ENCODE results near the gene ERBB3. TPM values are rescaled to one million over a fixed set of nuclear protein-coding genes. Genes with fewer than 3 reads are reported as not detected.
A peak's percentile ranks its signal among the peaks of the same experiment; 100 is the strongest.

Gene ERBB3
- total and polyA plus RNA-seq, 2 of the 4 experiments (the other 2 are of a cell fraction), result 1.4 to 2.2 TPM

GRCh38 chr12:56078427-56078826 lies 1.5 kb upstream of the ERBB3 start:
- no peak overlapping the region for H3K4me3 ChIP-seq (ENCODE audit: insufficient read depth, low read depth, low read length)
- DNase-seq (no peak), ATAC-seq (ENCODE audit: low read depth) (no peak)
- dilution Hi-C loops (cut with HindIII; ENCODE audit: low sequenced_read_pairs, unreplicated experiment), result no loop called here
- CTCF ChIA-PET, result interaction anchor here (1.3 kb wide), 1 partner anchor 38 kb away, joined by 4 read pairs; the partner anchor contains the start of gene RPL41
- TF ChIP-seq RFX5 (IDR thresholded peaks at IDR 0.05; ENCODE audit: low read depth, low read length) (no peak), CTCF (conservative IDR thresholded peaks at IDR 0.05; ENCODE audit: low read depth, low read length) (no peak), ELK1 (IDR thresholded peaks at IDR 0.05; ENCODE audit: borderline replicate concordance, low read depth, low read length) (no peak), RCOR1 (IDR thresholded peaks at IDR 0.05; ENCODE audit: insufficient replicate concordance, low read length) (no peak), MXI1 (IDR thresholded peaks at IDR 0.05; ENCODE audit: borderline replicate concordance, low read depth, low read length) (no peak), FOS (IDR thresholded peaks at IDR 0.05; ENCODE audit: low read depth, low read length) (no peak), CEBPB (IDR thresholded peaks at IDR 0.05; ENCODE audit: low read depth, low read length) (no peak), CHD1 (IDR thresholded peaks at IDR 0.05; ENCODE audit: low read depth, low read length) (no peak), POLR2A (IDR thresholded peaks at IDR 0.05; ENCODE audit: low read depth, low read length) (no peak), SMC3 (IDR thresholded peaks at IDR 0.05; ENCODE audit: low read depth, low read length) (no peak)
- no peak overlapping the region for H3K18ac ChIP-seq (ENCODE audit: low read depth, low read length)
- H3K27ac ChIP-seq (ENCODE audit: insufficient read depth, low read length), result no peak overlapping the region
- no peak overlapping the region for H3K23ac ChIP-seq (ENCODE audit: low read depth, low read length)
- no CpG with 5 or more reads among the region's 1 CpG for WGBS, 2 experiments (ENCODE audit: extremely low coverage in 2 of 2, insufficient read length in 1 of 2)
- H4K91ac ChIP-seq (ENCODE audit: insufficient read depth, low read depth, low read length), result no peak overlapping the region
- H3K9me3 ChIP-seq (ENCODE audit: control insufficient read depth, insufficient read depth, low read length), result no peaks in the 10 kb centered on the region
- H3K9ac ChIP-seq (ENCODE audit: low read depth, low read length), result no peak overlapping the region
- H2BK15ac ChIP-seq (ENCODE audit: low read depth, low read length), result no peak overlapping the region
- no peaks in the 10 kb centered on the region for H3K36me3 ChIP-seq (ENCODE audit: control insufficient read depth, insufficient read depth, low read length)
- H3K14ac ChIP-seq (replicated peaks; ENCODE audit: low read depth, low read length), result no peak overlapping the region
- no peaks in the 10 kb centered on the region; the same call in 1 of the 2 replicates for H4K20me1 ChIP-seq (ENCODE audit: insufficient read depth, low read length)
- peak overlapping the region in 1 of 2 experiments; percentile 49; a peak in 1 of 4 replicates for H4K8ac ChIP-seq (ENCODE audit: low read depth in 2 of 2, low read length in 2 of 2)
- no peak overlapping the region for H3K4ac ChIP-seq (ENCODE audit: low read depth, low read length)
- H2BK5ac ChIP-seq (ENCODE audit: low read depth, low read length, poor library complexity, severe bottlenecking), result no peak overlapping the region
- intact Hi-C loops (cut with micrococcal nuclease), result loop anchor here (2.0 kb wide), 1 partner anchor 32 kb away; no protein-coding TSS in a partner anchor
- peaks cover 4% of the 10 kb centered on the region; the same call in 1 of the 2 replicates for H3K4me1 ChIP-seq (ENCODE audit: control insufficient read depth, insufficient read depth, low read length)
- H2AK9ac ChIP-seq (replicated peaks; ENCODE audit: low read depth, low read length, poor library complexity), result no peak overlapping the region
- H3K56ac ChIP-seq (ENCODE audit: extremely low read depth, insufficient read depth, low read length), result no peak overlapping the region
- H4K5ac ChIP-seq (ENCODE audit: low read depth, low read length), result no peak overlapping the region
- H2BK20ac ChIP-seq (ENCODE audit: low read depth, low read length), result no peak overlapping the region
- H3K4me2 ChIP-seq (ENCODE audit: low read depth, low read length), result no peak overlapping the region
- no TSS peak for BruUV-seq (replicated peaks)
- in situ Hi-C loops (cut with MboI; ENCODE audit: low sequenced_read_pairs), result no loop called here
- 0 out of 2 replicates have a peak, but pooled peaks cover 3% of the 10 kb centered on the region for H3K9me1 ChIP-seq (ENCODE audit: insufficient read depth, low read length)
- POLR2A ChIA-PET (ENCODE audit: unreplicated experiment), result interaction anchor here (0.6 kb wide), 1 partner anchor 82 kb away, joined by 8 read pairs; no protein-coding TSS in a partner anchor
- no peaks in the 10 kb centered on the region for H3K79me1 ChIP-seq (ENCODE audit: low read depth in 1 of 2, low read length in 2 of 2)
- H2AFZ ChIP-seq (replicated peaks; ENCODE audit: low read length, poor library complexity), result peak overlapping the region; percentile 100
- no peak overlapping the region for H2BK120ac ChIP-seq (ENCODE audit: low read depth, low read length)
- no peak overlapping the region for H2AK5ac ChIP-seq (ENCODE audit: low read depth, low read length)
- H3K27me3 ChIP-seq (ENCODE audit: control insufficient read depth, insufficient read depth, low read length), result peaks cover 31% of the 10 kb centered on the region

Data from IMR-90 (cell line).